Vagina (tissue), 2 donors: ENCODE results near the gene F2R. TPM values are rescaled to one million over a fixed set of nuclear protein-coding genes. Genes with fewer than 3 reads are reported as not detected.

ENCODE experiments used
- DNase-seq, 2 donors: peaks; one replicate each; pipeline ENCODE4 v3.0.0-alpha.2; 2017; ENCODE audit errors: extremely low spot score in 2 of 2
- H3K27ac ChIP-seq: fragments of 200-600 bp; sonication (generic); one replicate; pipeline ENCODE4 v1.5.1; 2019
- H3K27me3 ChIP-seq: fragments of 200-600 bp; sonication (generic); one replicate; pipeline ENCODE4 v1.5.1; 2019
- H3K36me3 ChIP-seq, 2 donors: fragments of 200-600 bp; sonication (generic); one replicate each; pipeline ENCODE4 v1.5.1; 2017 to 2019
- H3K4me1 ChIP-seq: fragments of 200-600 bp; sonication (generic); one replicate; pipeline ENCODE4 v1.5.1; 2019
- H3K4me3 ChIP-seq, 2 donors: fragments of 200-600 bp; sonication (generic); 1 replicate in 1 of 2; 2 replicates in 1 of 2; pipeline ENCODE4 v1.5.1; 2016 to 2019
- H3K9me3 ChIP-seq: fragments of 200-600 bp; sonication (generic); one replicate; pipeline ENCODE4 v1.5.1; 2019
- POLR2A ChIP-seq, 2 donors: fragments of 450-650 bp; IDR thresholded peaks; one replicate each; pipeline ENCODE4 v1.6.1; 2017; ENCODE audit warnings: antibody characterized with exemption in 2 of 2, mild to moderate bottlenecking in 2 of 2, moderate library complexity in 2 of 2
- POLR2AphosphoS5 ChIP-seq, 2 donors: sonication (generic); formaldehyde crosslinking; IDR thresholded peaks; one replicate each; pipeline ENCODE4 v1.9.0; 2017; ENCODE audit warnings: antibody characterized with exemption in 2 of 2, mild to moderate bottlenecking in 2 of 2, low read depth in 1 of 2; ENCODE audit not compliant: insufficient read depth in 1 of 2
- intact Hi-C: fragments of 100-400 bp; cut with DNase I; formaldehyde crosslinking; loops from one replicate; pipeline ENCODE4 v1.15.1; 2023
- total RNA-seq: library from RNA; depleted of rRNA; stranded (reverse); fragments of >200 nt; gene quantifications from one replicate; pipeline ENCODE4 v1.2.3, GENCODE V29; 2016
- TF ChIP-seq, protein P1 (sequence below), 3 experiments: fragments of 450-650 bp in 2 of 3; fragments of 200-600 bp in 1 of 3; sonication (generic) in 1 of 3; IDR thresholded peaks; one replicate each; pipeline ENCODE4 v1.5.1; 2017 to 2019; ENCODE audit warnings: antibody characterized with exemption in 3 of 3, mild to moderate bottlenecking in 2 of 3, moderate library complexity in 2 of 3

Gene F2R
- total RNA-seq, 1 donor from 2014 or later: 7.1 TPM

DNA sequence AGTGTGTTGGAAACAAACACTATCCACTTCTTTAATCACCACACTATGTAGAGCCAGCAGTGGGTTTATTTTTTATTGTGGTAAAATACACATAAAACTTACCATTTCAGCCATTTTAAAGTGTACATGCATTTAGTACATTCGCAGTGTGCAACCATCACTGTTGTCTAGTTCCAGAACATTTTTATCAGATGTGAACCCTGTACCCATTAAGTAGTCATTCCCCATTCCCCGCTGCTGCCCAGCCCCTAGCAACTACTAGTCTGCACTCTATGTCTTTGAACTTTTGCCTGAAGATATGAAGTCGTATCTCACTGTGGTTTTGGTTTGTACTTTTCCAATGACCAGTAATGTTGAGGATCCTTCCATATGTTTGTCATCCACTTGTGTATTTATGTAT, 30.2 kb upstream of the F2R start:
- Histone ChIP-seq H3K27me3 (no peaks in the 10 kb centered on the region), H3K4me3 (no peak overlapping the region), H3K27ac (no peak overlapping the region), H3K4me1 (no peaks in the 10 kb centered on the region), H3K9me3 (no peaks in the 10 kb centered on the region), H3K36me3 (no peaks in the 10 kb centered on the region)
- intact Hi-C loops: no loop called here
- TF ChIP-seq POLR2AphosphoS5 (IDR thresholded peaks at IDR 0.05; ENCODE audit: insufficient read depth in 1 of 2, low read depth in 1 of 2): no peak
- no peak for TF ChIP-seq POLR2A (IDR thresholded peaks at IDR 0.05)
- TF ChIP-seq, protein P1, sequence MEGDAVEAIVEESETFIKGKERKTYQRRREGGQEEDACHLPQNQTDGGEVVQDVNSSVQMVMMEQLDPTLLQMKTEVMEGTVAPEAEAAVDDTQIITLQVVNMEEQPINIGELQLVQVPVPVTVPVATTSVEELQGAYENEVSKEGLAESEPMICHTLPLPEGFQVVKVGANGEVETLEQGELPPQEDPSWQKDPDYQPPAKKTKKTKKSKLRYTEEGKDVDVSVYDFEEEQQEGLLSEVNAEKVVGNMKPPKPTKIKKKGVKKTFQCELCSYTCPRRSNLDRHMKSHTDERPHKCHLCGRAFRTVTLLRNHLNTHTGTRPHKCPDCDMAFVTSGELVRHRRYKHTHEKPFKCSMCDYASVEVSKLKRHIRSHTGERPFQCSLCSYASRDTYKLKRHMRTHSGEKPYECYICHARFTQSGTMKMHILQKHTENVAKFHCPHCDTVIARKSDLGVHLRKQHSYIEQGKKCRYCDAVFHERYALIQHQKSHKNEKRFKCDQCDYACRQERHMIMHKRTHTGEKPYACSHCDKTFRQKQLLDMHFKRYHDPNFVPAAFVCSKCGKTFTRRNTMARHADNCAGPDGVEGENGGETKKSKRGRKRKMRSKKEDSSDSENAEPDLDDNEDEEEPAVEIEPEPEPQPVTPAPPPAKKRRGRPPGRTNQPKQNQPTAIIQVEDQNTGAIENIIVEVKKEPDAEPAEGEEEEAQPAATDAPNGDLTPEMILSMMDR (IDR thresholded peaks at IDR 0.05): no peak
- DNase-seq: no peak

GRCh38 chr5:76688212-76688611, 27.7 kb upstream of the F2R start:
- no peak for DNase-seq
- no peak for TF ChIP-seq POLR2AphosphoS5 (IDR thresholded peaks at IDR 0.05; ENCODE audit: insufficient read depth in 1 of 2, low read depth in 1 of 2)
- TF ChIP-seq, protein P1 (IDR thresholded peaks at IDR 0.05): no peak
- no peak for TF ChIP-seq POLR2A (IDR thresholded peaks at IDR 0.05)
- H3K27me3 ChIP-seq: no peaks in the 10 kb centered on the region
- intact Hi-C loops: no loop called here
- no peaks in the 10 kb centered on the region for H3K4me1 ChIP-seq
- no peak overlapping the region for H3K27ac ChIP-seq
- no peaks in the 10 kb centered on the region for H3K9me3 ChIP-seq
- H3K4me3 ChIP-seq: no peak overlapping the region
- H3K36me3 ChIP-seq: no peaks in the 10 kb centered on the region

GRCh38 chr5:76688836-76689235, 27.1 kb upstream of the F2R start:
- intact Hi-C loops: no loop called here
- Histone ChIP-seq H3K27me3 (no peaks in the 10 kb centered on the region), H3K9me3 (no peaks in the 10 kb centered on the region), H3K27ac (no peak overlapping the region), H3K4me3 (no peak overlapping the region), H3K4me1 (no peaks in the 10 kb centered on the region), H3K36me3 (no peaks in the 10 kb centered on the region)
- TF ChIP-seq POLR2A (IDR thresholded peaks at IDR 0.05) (no peak), POLR2AphosphoS5 (IDR thresholded peaks at IDR 0.05; ENCODE audit: insufficient read depth in 1 of 2, low read depth in 1 of 2) (no peak)
- TF ChIP-seq, protein P1 (IDR thresholded peaks at IDR 0.05): no peak
- no peak for DNase-seq

- intact Hi-C loops: no loop called here
- H3K27me3 ChIP-seq: no peaks in the 10 kb centered on the region
- no peak for DNase-seq
- no peak overlapping the region for H3K27ac ChIP-seq
- H3K36me3 ChIP-seq: no peaks in the 10 kb centered on the region
- TF ChIP-seq POLR2A (IDR thresholded peaks at IDR 0.05) (no peak), POLR2AphosphoS5 (IDR thresholded peaks at IDR 0.05; ENCODE audit: insufficient read depth in 1 of 2, low read depth in 1 of 2) (no peak)
- TF ChIP-seq, protein P1 (IDR thresholded peaks at IDR 0.05): no peak
- H3K9me3 ChIP-seq: no peaks in the 10 kb centered on the region
- no peaks in the 10 kb centered on the region for H3K4me1 ChIP-seq
- no peak overlapping the region for H3K4me3 ChIP-seq
Observed at GRCh38 chr5:76689321-76690036, 26.4 kb upstream of the F2R start.

- no peaks in the 10 kb centered on the region for H3K4me1 ChIP-seq
- H3K36me3 ChIP-seq: no peaks in the 10 kb centered on the region
- intact Hi-C loops: no loop called here
- H3K27me3 ChIP-seq: no peaks in the 10 kb centered on the region
- no peak overlapping the region for H3K4me3 ChIP-seq
- no peak overlapping the region for H3K27ac ChIP-seq
- H3K9me3 ChIP-seq: no peaks in the 10 kb centered on the region
- DNase-seq: no peak
- TF ChIP-seq POLR2AphosphoS5 (IDR thresholded peaks at IDR 0.05; ENCODE audit: insufficient read depth in 1 of 2, low read depth in 1 of 2): no peak
- TF ChIP-seq POLR2A (IDR thresholded peaks at IDR 0.05): no peak
- TF ChIP-seq, protein P1 (IDR thresholded peaks at IDR 0.05): no peak
Observed at GRCh38 chr5:76690037-76690679, 25.8 kb upstream of the F2R start.
